Activated CD8-positive, alpha-beta memory T cell treated with anti-CD3 and anti-CD28 coated beads, Interleukin-2, amount 50 U/mL, for 1 hour (primary cell): Measurements from ENCODE around the gene CHRNA3.

ENCODE experiments used
- DNase-seq: peaks from one replicate; pipeline ENCODE4 v3.0.0-alpha.2; 2020; ENCODE audit errors: extremely low read depth

The CHRNA3 gene

GRCh38 chr15:78620527-78621421 is at the start of gene CHRNA3:
TSS of gene CHRNA3 (minus strand) at chr15:78620996. CDS start at chr15:78620794, 202 bp downstream.
- no peak for DNase-seq

GRCh38 chr15:78668987-78669386 is 48.2 kb upstream of the CHRNA3 start:
- no peak for DNase-seq

GRCh38 chr15:78667578-78668236 is 46.9 kb upstream of the CHRNA3 start:
- DNase-seq = no peak

- no peak for DNase-seq
Measured at GRCh38 chr15:78666010-78666409, 45.2 kb upstream of the CHRNA3 start.

DNA sequence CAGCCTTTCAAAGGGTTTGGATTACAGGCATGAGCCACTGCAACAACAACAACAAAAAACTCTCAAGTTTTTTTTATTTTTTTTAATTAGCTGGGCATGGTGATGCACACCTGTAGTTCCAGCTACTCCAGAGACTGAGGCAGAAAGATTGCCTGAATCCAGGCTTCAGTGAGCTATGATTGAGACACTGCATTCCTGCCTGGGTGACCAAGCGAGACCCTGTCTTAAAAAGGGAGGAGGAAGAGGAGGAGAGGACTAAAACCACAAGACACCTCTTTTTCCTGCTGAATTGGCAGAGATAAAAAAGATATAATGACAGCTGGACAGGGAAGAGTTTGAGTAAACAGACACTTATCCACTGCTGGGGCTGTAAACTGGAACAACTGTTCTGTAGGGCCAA is 42.9 kb upstream of the CHRNA3 start:
- no peak for DNase-seq

DNA sequence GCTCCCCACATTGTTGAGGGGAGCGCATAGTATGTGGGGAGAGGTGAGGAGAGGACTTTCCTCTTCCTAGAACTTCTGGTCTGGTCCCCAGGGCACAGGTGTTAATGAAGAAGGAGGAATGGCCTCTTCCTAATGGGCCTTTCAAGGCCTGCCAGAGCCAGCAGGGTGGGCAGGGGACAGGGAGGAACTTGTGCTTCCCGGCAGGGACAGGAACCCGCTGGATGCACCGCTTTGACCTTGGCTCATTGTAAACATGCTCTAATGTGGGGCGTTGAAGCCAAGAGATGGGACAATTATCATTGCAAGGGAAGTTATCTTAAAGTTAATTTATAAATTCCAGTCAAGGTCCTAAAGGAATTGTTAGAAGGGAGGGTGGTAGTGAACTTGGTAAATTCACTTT is 41.2 kb upstream of the CHRNA3 start:
- no peak for DNase-seq

DNA sequence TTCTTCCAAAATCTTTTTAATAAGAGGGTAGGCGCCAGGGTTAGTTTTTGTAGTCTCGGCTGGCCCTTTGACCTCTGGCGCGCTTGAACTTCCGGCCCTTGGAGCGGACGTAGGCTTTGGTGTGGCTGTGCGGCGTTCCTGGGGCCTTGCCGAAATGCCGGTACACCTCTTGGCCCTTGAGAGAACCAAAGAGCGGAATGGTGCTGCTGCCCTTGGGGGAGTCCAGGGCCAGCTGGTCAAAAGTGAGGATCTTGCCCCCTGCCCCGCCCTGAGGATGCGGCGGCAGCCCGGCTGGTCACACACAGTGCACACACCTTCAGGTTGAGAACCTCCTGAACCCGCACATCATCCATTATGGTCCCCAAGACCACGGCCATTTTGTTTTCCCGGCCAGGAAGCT is 40.2 kb upstream of the CHRNA3 start:
- no peak for DNase-seq

DNA sequence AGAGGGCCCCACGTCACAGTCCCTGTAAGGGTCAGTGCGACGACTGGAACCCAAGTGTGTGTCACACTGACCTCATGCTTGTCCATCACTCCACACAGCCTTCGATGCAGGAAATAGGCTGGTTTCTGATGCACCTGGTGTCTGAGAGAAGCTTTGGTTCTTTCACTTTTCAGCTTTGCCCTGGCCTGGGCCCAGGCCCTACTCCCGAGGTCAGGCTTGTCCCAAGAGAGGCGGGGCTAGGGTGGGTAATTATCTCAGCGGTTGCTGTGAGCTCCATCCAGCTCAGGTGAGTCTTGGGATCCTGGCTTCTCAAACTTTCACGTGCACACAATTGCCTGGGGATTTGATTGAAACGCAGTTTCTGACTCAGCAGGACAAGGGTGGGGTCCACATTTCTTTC is 39.8 kb upstream of the CHRNA3 start:
- no peak for DNase-seq

DNA sequence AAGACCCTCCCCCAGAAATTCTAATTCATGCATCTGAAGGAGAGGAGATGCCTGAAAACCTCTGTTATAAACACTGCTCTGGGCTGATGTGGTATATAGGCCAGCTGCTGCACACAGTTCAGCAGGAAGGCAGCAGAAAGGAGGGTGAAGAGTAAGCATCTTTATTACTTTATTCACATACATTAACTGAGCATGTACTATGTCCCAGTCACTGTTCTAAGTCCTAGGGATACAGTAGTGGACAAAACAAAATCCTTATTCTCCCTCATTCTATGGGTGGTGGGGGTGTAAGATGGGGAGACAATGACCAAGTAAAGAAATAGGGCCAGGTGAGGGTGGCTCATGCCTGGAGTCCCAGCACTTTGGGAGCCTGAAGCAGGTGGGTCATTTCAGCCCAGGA is 38.0 kb upstream of the CHRNA3 start:
- no peak for DNase-seq

- no peak for DNase-seq
Measured at GRCh38 chr15:78654272-78654671, 33.5 kb upstream of the CHRNA3 start.

- DNase-seq = no peak
Measured at GRCh38 chr15:78651930-78652615, 31.3 kb upstream of the CHRNA3 start.

GRCh38 chr15:78651007-78651406 is 30.2 kb upstream of the CHRNA3 start:
- DNase-seq = no peak

GRCh38 chr15:78650022-78650421 is 29.2 kb upstream of the CHRNA3 start:
- DNase-seq = no peak

DNA sequence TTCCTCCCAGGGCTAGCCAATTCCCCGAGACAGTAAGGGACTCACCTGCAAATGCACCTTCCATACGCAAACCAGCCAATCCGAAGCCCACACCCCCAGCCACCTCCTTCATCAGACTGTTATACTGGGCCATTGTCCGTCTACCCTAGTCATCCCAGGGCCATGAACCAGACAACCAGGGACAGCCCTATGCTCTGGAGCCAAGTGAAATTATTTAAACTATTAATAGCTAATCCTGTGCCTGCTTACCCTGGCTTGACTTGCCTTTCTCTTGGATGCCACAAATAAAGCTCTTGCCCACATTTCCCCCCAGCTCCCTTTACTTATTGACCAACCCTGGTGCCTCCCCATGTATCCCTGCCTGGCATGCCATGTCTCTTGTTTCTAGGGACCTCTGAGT is 24.2 kb upstream of the CHRNA3 start:
- no peak for DNase-seq

- DNase-seq = no peak
Measured at GRCh38 chr15:78642331-78642730, 21.5 kb upstream of the CHRNA3 start.

GRCh38 chr15:78641749-78642275 is 21.0 kb upstream of the CHRNA3 start:
- DNase-seq = no peak

- no peak for DNase-seq
Measured at GRCh38 chr15:78641102-78641748, 20.4 kb upstream of the CHRNA3 start, which contains the start of gene CHRNB4. TSS of gene CHRNB4 (minus strand) at chr15:78641210. CDS start at chr15:78641133, 77 bp downstream.

DNA sequence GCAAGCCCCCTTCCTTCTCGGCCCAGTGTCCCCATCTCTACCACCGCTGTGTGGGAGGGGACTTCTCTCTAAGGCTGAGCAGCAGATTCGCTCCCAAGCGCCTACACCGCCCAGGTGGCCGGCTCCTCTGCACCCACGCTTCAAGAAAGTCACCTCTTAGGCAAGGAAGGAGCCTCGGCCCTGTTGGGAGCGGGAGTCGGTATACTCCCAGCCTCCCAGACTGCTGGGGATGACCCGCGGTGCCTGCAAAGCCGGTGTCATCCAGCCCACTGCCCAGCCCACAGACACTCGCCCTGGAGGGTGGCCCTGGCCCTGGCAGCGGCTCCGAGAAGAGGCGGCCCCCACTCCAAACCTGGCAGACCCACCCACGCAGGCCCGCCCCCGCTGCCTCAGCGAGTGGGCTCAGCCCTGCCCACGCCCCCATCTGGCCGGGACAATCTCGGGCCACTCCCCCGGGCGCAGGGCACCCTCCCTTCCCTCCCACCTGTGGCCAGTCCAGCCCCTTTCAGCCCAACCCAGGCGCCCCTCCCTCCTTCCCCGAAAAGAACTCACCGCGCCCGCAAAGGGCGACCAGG is 19.8 kb upstream of the CHRNA3 start:
- DNase-seq = no peak

DNA sequence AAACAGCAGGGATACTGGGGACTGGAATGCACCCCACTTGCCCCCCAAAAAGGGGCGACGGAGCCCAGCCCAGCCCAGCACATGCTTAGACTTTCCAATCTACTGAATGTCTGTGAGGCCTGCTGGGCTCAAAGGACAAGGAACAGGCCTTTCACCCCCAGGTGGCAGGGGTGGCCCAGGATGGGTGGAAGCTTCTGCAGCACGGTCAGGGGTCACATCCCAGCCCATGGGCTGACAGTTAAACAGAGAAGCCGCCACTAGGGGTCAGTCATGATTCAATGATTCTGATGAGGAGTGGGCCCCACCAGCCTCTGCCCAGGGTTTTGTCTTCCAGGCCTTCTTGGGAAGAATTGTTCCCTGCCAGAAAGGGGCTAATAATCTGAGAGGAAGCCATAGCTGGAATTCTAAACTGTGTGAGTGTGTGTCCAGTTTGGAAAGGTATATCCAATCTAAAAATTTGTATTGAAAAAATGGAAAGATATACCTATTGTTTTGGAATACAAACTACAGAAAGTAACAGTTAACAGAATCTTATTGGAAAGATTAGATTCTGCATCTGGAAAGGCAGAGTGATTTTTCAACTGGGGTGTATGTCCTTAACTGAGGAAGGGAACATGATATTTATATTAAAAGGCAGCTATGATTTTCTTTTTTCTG is 18.0 kb upstream of the CHRNA3 start:
- DNase-seq = peak; percentile 4

- no peak for DNase-seq
Measured at GRCh38 chr15:78637776-78638435, 17.1 kb upstream of the CHRNA3 start.
